ENCODE results near the gene FKBP1B. TPM values are rescaled to one million over a fixed set of nuclear protein-coding genes. Genes with fewer than 3 reads are reported as not detected.

Gene FKBP1B
- total RNA-seq, 1 experiment from 2014 or later, result 58.6 TPM

GRCh38 chr2:24051833-24052232 is 2.3 kb downstream of the FKBP1B start:
- DNase-seq (ENCODE audit: low spot score), result no peak
- no peaks in the 10 kb centered on the region for H3K27me3 Mint-ChIP-seq (ENCODE audit: low read depth)
- H3K36me3 Mint-ChIP-seq, result peaks cover 21% of the 10 kb centered on the region
- POLR2A ChIA-PET, result no interaction called here
- H3K27ac Mint-ChIP-seq, result no peak overlapping the region
- H3K4me3 Mint-ChIP-seq, result no peak overlapping the region
- peaks cover 12% of the 10 kb centered on the region for H3K4me1 Mint-ChIP-seq
- H3K9me3 Mint-ChIP-seq, result no peaks in the 10 kb centered on the region
- CTCF ChIA-PET, result interaction anchor here (1.6 to 2.3 kb wide), 2 partner anchors 8 to 32 kb away, joined by 5 to 6 read pairs; partner anchors contain the start of gene TP53I3
- TF ChIP-seq, protein P1, sequence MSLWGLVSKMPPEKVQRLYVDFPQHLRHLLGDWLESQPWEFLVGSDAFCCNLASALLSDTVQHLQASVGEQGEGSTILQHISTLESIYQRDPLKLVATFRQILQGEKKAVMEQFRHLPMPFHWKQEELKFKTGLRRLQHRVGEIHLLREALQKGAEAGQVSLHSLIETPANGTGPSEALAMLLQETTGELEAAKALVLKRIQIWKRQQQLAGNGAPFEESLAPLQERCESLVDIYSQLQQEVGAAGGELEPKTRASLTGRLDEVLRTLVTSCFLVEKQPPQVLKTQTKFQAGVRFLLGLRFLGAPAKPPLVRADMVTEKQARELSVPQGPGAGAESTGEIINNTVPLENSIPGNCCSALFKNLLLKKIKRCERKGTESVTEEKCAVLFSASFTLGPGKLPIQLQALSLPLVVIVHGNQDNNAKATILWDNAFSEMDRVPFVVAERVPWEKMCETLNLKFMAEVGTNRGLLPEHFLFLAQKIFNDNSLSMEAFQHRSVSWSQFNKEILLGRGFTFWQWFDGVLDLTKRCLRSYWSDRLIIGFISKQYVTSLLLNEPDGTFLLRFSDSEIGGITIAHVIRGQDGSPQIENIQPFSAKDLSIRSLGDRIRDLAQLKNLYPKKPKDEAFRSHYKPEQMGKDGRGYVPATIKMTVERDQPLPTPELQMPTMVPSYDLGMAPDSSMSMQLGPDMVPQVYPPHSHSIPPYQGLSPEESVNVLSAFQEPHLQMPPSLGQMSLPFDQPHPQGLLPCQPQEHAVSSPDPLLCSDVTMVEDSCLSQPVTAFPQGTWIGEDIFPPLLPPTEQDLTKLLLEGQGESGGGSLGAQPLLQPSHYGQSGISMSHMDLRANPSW (CRISPR knock-in tag; conservative IDR thresholded peaks at IDR 0.05; ENCODE audit: low read depth), result no peak
- TF ChIP-seq, protein P2, sequence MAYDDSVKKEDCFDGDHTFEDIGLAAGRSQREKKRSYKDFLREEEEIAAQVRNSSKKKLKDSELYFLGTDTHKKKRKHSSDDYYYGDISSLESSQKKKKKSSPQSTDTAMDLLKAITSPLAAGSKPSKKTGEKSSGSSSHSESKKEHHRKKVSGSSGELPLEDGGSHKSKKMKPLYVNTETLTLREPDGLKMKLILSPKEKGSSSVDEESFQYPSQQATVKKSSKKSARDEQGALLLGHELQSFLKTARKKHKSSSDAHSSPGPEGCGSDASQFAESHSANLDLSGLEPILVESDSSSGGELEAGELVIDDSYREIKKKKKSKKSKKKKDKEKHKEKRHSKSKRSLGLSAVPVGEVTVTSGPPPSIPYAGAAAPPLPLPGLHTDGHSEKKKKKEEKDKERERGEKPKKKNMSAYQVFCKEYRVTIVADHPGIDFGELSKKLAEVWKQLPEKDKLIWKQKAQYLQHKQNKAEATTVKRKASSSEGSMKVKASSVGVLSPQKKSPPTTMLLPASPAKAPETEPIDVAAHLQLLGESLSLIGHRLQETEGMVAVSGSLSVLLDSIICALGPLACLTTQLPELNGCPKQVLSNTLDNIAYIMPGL (CRISPR knock-in tag; IDR thresholded peaks at IDR 0.05), result no peak
- no peak for TF ChIP-seq FOXK1 (CRISPR knock-in tag; IDR thresholded peaks at IDR 0.05)
- TF ChIP-seq NFYB (CRISPR knock-in tag; conservative IDR thresholded peaks at IDR 0.05; ENCODE audit: low read depth), result no peak
- TF ChIP-seq PREB (CRISPR knock-in tag; IDR thresholded peaks at IDR 0.05; ENCODE audit: borderline replicate concordance), result no peak
- TF ChIP-seq ZNF232 (CRISPR knock-in tag; IDR thresholded peaks at IDR 0.05), result no peak
- no peak for TF ChIP-seq NFE2L1 (CRISPR knock-in tag; IDR thresholded peaks at IDR 0.05)
- TF ChIP-seq IRF2 (CRISPR knock-in tag; IDR thresholded peaks at IDR 0.05; ENCODE audit: borderline replicate concordance, low read depth), result no peak
- TF ChIP-seq, protein P3, sequence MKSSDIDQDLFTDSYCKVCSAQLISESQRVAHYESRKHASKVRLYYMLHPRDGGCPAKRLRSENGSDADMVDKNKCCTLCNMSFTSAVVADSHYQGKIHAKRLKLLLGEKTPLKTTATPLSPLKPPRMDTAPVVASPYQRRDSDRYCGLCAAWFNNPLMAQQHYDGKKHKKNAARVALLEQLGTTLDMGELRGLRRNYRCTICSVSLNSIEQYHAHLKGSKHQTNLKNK (CRISPR knock-in tag; IDR thresholded peaks at IDR 0.05), result no peak
- no peak for TF ChIP-seq ATF3 (CRISPR knock-in tag; conservative IDR thresholded peaks at IDR 0.05)
- no peak for TF ChIP-seq CREB1 (CRISPR knock-in tag; IDR thresholded peaks at IDR 0.05)
- no peak for ATAC-seq

GRCh38 chr2:24052951-24053350 is 3.4 kb downstream of the FKBP1B start:
- ChIA-PET CTCF (interaction anchor here (2.3 kb wide), 1 partner anchor 31 kb away, joined by 5 read pairs; the partner anchor contains the start of gene TP53I3), POLR2A (no interaction called here)
- no peak for DNase-seq (ENCODE audit: low spot score)
- Mint-ChIP-seq H3K4me1 (peaks cover 4% of the 10 kb centered on the region; the same call in 1 of the 2 replicates), H3K9me3 (no peaks in the 10 kb centered on the region), H3K4me3 (no peak overlapping the region), H3K27me3 (ENCODE audit: low read depth) (no peaks in the 10 kb centered on the region), H3K36me3 (peaks cover 22% of the 10 kb centered on the region), H3K27ac (no peak overlapping the region)
- ATAC-seq, result no peak
- no peak for TF ChIP-seq PRRX2 (CRISPR knock-in tag; IDR thresholded peaks at IDR 0.05)
- TF ChIP-seq GRHL2 (CRISPR knock-in tag; IDR thresholded peaks at IDR 0.05; ENCODE audit: insufficient replicate concordance, severe bottlenecking), result no peak
- no peak for TF ChIP-seq FOXP1 (CRISPR knock-in tag; IDR thresholded peaks at IDR 0.05; ENCODE audit: borderline replicate concordance)
- TF ChIP-seq, protein P4, sequence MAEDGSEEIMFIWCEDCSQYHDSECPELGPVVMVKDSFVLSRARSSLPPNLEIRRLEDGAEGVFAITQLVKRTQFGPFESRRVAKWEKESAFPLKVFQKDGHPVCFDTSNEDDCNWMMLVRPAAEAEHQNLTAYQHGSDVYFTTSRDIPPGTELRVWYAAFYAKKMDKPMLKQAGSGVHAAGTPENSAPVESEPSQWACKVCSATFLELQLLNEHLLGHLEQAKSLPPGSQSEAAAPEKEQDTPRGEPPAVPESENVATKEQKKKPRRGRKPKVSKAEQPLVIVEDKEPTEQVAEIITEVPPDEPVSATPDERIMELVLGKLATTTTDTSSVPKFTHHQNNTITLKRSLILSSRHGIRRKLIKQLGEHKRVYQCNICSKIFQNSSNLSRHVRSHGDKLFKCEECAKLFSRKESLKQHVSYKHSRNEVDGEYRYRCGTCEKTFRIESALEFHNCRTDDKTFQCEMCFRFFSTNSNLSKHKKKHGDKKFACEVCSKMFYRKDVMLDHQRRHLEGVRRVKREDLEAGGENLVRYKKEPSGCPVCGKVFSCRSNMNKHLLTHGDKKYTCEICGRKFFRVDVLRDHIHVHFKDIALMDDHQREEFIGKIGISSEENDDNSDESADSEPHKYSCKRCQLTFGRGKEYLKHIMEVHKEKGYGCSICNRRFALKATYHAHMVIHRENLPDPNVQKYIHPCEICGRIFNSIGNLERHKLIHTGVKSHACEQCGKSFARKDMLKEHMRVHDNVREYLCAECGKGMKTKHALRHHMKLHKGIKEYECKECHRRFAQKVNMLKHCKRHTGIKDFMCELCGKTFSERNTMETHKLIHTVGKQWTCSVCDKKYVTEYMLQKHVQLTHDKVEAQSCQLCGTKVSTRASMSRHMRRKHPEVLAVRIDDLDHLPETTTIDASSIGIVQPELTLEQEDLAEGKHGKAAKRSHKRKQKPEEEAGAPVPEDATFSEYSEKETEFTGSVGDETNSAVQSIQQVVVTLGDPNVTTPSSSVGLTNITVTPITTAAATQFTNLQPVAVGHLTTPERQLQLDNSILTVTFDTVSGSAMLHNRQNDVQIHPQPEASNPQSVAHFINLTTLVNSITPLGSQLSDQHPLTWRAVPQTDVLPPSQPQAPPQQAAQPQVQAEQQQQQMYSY (CRISPR knock-in tag; IDR thresholded peaks at IDR 0.05), result no peak
- TF ChIP-seq, protein P5, sequence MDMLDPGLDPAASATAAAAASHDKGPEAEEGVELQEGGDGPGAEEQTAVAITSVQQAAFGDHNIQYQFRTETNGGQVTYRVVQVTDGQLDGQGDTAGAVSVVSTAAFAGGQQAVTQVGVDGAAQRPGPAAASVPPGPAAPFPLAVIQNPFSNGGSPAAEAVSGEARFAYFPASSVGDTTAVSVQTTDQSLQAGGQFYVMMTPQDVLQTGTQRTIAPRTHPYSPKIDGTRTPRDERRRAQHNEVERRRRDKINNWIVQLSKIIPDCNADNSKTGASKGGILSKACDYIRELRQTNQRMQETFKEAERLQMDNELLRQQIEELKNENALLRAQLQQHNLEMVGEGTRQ (CRISPR knock-in tag; IDR thresholded peaks at IDR 0.05), result no peak
- TF ChIP-seq, protein P6, sequence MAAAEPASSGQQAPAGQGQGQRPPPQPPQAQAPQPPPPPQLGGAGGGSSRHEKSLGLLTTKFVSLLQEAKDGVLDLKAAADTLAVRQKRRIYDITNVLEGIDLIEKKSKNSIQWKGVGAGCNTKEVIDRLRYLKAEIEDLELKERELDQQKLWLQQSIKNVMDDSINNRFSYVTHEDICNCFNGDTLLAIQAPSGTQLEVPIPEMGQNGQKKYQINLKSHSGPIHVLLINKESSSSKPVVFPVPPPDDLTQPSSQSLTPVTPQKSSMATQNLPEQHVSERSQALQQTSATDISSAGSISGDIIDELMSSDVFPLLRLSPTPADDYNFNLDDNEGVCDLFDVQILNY (CRISPR knock-in tag; IDR thresholded peaks at IDR 0.05), result no peak
- TF ChIP-seq, protein P7, sequence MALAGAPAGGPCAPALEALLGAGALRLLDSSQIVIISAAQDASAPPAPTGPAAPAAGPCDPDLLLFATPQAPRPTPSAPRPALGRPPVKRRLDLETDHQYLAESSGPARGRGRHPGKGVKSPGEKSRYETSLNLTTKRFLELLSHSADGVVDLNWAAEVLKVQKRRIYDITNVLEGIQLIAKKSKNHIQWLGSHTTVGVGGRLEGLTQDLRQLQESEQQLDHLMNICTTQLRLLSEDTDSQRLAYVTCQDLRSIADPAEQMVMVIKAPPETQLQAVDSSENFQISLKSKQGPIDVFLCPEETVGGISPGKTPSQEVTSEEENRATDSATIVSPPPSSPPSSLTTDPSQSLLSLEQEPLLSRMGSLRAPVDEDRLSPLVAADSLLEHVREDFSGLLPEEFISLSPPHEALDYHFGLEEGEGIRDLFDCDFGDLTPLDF (CRISPR knock-in tag; IDR thresholded peaks at IDR 0.05), result no peak
- no peak for TF ChIP-seq SMAD3 (CRISPR knock-in tag; IDR thresholded peaks at IDR 0.05; ENCODE audit: borderline replicate concordance)
- no peak for TF ChIP-seq ETV6 (CRISPR knock-in tag; IDR thresholded peaks at IDR 0.05)
- no peak for TF ChIP-seq NR3C1 (CRISPR knock-in tag; conservative IDR thresholded peaks at IDR 0.05; ENCODE audit: low read depth)
